LNCaP clone FGC (cell line): ENCODE data around the gene OTOG.

Experiments used
- DNase-seq: peaks from one replicate; pipeline ENCODE4 v3.0.0-alpha.2; 2011; ENCODE audit warnings: low read depth
- H3K4me3 ChIP-seq: 2 replicates; pipeline ENCODE4 v1.5.1; 2011; ENCODE audit warnings: mild to moderate bottlenecking, low read depth, low read length, control low read depth
- TF ChIP-seq, protein P1 (sequence below): IDR thresholded peaks from 2 replicates; pipeline ENCODE4 v1.5.1; 2012; ENCODE audit warnings: mild to moderate bottlenecking; ENCODE audit not compliant: control insufficient read depth, insufficient read depth; ENCODE audit errors: extremely low read depth

The OTOG gene

DNA sequence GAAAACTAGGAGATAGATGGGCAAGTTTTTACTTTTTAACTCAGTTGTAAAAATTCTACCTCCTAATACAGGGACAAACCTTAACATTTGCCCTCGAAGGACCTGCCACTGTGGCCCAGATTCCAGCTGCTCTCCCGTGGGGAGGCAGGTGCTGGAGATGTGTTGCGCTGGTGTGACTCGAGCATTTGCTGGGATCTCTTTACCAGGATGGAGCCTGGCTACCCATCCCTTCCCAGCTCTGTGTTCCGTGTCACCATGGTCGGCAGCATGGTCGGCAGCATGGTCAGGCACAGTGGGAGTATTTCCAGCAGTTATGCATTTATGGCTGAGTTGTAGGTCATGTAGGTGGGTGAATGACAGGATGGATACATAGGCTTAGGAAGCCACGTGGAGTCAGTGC lies 41.1 kb downstream of the OTOG start:
- no peak overlapping the region for H3K4me3 ChIP-seq
- TF ChIP-seq, protein P1, sequence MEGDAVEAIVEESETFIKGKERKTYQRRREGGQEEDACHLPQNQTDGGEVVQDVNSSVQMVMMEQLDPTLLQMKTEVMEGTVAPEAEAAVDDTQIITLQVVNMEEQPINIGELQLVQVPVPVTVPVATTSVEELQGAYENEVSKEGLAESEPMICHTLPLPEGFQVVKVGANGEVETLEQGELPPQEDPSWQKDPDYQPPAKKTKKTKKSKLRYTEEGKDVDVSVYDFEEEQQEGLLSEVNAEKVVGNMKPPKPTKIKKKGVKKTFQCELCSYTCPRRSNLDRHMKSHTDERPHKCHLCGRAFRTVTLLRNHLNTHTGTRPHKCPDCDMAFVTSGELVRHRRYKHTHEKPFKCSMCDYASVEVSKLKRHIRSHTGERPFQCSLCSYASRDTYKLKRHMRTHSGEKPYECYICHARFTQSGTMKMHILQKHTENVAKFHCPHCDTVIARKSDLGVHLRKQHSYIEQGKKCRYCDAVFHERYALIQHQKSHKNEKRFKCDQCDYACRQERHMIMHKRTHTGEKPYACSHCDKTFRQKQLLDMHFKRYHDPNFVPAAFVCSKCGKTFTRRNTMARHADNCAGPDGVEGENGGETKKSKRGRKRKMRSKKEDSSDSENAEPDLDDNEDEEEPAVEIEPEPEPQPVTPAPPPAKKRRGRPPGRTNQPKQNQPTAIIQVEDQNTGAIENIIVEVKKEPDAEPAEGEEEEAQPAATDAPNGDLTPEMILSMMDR: no peak
- no peak for DNase-seq

DNA sequence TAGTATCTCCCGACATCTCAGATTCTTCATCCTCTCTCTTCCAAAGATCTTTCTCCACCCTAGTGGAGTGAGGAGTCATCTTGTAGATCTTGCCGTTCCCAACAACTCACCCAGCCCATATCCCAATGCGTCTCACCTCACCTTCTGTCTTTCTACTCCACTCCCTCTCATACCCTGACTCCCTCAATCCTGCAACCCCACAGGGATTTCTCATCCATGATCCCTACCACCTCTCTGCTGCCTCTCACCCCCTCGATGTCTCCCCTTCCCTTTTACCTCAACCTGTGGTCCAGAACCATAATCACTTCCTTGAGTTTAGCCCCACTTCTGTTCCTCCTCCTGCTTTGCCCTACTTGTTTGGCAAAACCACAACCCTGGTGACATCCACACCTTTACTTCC lies 41.7 kb downstream of the OTOG start:
- TF ChIP-seq, protein P1: no peak
- no peak overlapping the region for H3K4me3 ChIP-seq
- no peak for DNase-seq

DNA sequence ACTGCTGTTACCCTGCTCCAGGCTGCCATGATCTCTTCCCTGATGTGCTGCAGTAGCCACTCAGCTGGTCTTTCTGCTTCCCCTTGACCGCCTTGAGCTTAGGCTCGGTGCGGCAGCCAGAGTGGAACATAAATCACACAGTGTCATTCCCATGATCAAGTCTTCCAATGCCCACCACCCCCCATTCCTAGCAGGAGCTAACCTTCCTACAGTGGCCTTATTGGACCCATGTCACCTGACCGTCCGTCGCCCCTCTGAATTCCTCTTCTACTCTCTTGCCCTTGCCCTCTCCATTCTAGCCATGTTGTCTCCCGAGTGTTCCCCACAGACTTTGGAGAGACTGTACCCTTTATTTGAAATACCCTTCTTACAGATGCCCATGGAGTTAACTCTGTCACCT lies 43.4 kb downstream of the OTOG start:
- TF ChIP-seq, protein P1: no peak
- no peak overlapping the region for H3K4me3 ChIP-seq
- DNase-seq: no peak

DNA sequence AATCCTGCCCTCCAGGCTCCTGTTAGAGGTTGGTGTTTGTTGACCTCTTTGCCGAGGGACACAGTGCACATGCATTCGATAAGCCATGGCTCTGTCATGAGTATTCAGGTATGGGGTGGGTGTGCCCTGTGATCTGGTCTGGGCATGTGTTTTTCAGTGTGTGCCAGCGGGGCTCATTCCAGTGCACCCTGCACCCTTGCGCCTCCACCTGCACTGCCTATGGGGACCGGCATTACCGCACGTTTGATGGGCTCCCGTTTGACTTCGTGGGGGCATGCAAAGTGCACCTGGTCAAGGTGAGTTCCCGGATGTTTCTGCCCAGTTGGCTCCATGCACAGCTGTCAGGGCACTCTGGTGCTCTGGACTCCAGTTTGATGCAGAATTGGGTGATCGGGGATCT lies 44.2 kb downstream of the OTOG start:
- DNase-seq: no peak
- H3K4me3 ChIP-seq: no peak overlapping the region
- TF ChIP-seq, protein P1: no peak

DNA sequence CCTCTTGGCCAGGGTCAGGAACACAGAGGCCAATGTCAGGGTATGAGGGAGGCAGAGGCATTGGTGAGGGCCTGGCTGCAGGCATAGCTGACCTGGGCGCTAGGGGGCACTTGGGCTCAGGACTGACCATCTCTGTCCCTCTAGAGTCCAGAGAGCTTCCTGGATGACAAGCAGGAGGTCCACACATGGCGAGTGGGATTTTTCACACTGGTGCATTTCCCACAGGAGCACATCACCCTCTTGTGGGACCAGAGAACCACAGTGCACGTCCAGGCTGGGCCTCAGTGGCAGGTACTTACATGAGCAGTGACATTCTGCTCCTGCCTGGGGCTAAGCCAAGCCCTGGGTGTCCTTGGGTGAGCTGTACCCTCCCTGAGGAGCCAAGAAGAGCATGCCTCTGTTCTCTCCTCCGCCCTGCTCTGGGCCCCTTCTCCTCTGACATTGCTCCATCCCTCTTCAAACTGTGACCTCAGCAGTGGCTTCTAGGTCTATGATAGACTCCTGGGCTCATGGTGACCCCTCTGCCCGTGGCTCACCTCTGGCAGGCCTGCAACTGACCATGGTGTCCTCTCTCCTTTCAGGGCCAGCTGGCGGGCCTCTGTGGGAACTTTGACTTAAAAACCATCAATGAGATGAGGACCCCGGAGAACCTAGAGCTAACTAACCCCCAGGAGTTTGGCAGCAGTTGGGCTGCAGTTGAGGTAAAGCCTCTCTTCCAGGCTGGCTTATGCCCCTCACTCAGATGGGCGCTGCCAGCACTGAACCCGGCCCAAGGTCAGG lies 46.6 kb downstream of the OTOG start:
- TF ChIP-seq, protein P1: no peak
- DNase-seq: no peak
- H3K4me3 ChIP-seq: no peak overlapping the region

DNA sequence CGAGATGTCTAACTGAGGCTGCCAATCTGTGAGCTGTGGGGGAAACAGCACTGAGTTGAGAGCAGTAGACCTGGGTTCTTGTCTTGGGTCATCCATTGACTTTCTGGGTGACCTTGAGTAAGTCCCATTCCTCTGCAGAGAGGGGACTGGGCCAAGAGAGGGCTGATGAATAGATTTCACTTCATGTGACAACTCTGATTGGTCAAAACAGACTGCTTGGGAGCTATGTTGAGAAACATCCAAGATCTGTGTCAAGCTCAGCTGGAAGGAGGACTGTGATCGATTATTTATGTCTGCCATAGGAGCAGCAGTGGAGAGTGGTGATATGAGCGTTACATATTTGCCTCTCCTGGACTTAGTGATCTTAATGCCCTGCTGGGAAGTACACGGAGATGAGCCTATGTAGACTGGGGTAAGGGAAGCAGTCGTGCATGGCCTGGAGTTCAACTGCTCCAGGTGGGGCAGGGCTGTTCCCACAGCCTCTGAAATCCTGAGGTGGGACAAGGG lies 47.7 kb downstream of the OTOG start:
- TF ChIP-seq, protein P1: no peak
- H3K4me3 ChIP-seq: no peak overlapping the region
- no peak for DNase-seq
